C4-2B (cell line): ENCODE measurements around the gene TEAD4.

Source experiments
- H3K27ac ChIP-seq: fragments of 450-650 bp; 2 replicates; pipeline ENCODE4 v1.5.1; 2017
- ZFX ChIP-seq: fragments of 450-650 bp; IDR thresholded peaks from 2 replicates; pipeline ENCODE4 v1.6.1; 2017
- TF ChIP-seq, protein P1 (sequence below): fragments of 450-650 bp; conservative IDR thresholded peaks from 2 replicates; pipeline ENCODE4 v1.5.1; 2017; ENCODE audit warnings: mild to moderate bottlenecking

TEAD4 gene

DNA sequence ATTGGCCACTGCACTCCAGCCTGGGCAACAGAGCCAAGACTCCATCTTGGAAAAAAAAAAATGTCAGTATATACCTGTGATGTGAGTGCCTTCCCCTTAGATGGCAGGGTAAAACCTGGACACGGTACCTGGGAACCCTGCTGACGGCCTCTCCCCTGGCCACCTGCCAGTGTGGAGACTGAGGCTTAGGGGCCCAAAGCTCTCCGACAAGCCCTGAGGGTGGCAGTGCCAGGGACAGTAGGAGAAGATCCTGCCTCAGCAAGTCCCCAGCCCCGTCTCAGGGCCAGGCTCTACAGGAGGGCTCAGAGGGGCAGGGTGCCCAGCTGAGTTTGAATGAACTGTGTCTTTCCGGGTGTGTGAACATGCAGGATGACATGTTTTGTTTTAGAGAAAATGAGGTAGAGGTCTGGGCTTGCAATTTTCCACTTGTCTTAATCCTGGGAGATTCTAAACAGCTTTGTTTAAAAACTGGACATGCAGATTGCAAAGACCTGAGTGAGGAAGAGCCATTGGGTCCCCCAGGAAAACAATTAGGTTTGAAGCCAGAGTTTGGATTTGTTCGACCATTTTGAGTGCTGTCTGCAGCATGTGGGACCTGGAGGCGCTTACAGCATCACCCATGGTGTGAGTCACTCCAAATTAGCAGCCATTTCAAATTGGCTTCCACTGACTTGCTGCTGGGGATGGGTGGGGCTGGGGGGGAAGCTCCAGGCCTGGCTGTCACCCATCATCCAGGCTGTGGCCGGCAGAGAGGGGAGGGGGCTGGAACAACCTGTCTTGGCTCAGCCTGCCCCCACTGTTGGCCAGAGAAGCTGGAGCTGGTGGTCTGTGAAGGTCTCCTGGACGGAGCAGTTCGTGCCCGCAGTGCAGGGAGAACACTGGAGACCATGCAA lies 128.8 kb downstream of the TEAD4 start:
- H3K27ac ChIP-seq, result no peak overlapping the region
- TF ChIP-seq, protein P1, sequence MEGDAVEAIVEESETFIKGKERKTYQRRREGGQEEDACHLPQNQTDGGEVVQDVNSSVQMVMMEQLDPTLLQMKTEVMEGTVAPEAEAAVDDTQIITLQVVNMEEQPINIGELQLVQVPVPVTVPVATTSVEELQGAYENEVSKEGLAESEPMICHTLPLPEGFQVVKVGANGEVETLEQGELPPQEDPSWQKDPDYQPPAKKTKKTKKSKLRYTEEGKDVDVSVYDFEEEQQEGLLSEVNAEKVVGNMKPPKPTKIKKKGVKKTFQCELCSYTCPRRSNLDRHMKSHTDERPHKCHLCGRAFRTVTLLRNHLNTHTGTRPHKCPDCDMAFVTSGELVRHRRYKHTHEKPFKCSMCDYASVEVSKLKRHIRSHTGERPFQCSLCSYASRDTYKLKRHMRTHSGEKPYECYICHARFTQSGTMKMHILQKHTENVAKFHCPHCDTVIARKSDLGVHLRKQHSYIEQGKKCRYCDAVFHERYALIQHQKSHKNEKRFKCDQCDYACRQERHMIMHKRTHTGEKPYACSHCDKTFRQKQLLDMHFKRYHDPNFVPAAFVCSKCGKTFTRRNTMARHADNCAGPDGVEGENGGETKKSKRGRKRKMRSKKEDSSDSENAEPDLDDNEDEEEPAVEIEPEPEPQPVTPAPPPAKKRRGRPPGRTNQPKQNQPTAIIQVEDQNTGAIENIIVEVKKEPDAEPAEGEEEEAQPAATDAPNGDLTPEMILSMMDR, result no peak
- no peak for TF ChIP-seq ZFX

DNA sequence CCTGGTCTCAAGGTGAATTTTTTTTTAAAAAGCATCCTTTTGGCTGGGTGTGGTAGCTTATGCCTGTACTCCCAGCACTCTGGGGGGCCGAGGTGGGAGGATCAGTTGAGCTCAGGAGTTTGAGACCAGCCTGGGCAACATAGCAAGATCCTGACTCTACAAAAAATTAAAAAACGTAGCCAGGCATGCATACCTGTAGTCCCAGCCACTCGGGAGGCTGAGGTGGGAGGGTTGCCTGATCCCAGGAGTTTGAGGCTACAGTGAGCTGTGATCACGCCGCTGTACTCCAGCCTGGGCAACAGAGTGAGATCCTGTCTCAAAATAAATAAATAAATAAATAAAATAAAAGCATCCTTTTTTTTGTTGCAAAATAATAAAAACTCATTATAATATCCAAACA lies 130.4 kb downstream of the TEAD4 start:
- no peak overlapping the region for H3K27ac ChIP-seq
- TF ChIP-seq, protein P1, result no peak
- TF ChIP-seq ZFX, result no peak
